ENCODE results near the gene IZUMO1R. TPM values are rescaled to one million over a fixed set of nuclear protein-coding genes. Genes with fewer than 3 reads are reported as not detected.
"Not testable (repeated sequence)": the region's sequence is repeated elsewhere in the genome, so short reads cannot be mapped to it uniquely, and the experiment has no call there.

The IZUMO1R gene
- not detected for total RNA-seq

DNA sequence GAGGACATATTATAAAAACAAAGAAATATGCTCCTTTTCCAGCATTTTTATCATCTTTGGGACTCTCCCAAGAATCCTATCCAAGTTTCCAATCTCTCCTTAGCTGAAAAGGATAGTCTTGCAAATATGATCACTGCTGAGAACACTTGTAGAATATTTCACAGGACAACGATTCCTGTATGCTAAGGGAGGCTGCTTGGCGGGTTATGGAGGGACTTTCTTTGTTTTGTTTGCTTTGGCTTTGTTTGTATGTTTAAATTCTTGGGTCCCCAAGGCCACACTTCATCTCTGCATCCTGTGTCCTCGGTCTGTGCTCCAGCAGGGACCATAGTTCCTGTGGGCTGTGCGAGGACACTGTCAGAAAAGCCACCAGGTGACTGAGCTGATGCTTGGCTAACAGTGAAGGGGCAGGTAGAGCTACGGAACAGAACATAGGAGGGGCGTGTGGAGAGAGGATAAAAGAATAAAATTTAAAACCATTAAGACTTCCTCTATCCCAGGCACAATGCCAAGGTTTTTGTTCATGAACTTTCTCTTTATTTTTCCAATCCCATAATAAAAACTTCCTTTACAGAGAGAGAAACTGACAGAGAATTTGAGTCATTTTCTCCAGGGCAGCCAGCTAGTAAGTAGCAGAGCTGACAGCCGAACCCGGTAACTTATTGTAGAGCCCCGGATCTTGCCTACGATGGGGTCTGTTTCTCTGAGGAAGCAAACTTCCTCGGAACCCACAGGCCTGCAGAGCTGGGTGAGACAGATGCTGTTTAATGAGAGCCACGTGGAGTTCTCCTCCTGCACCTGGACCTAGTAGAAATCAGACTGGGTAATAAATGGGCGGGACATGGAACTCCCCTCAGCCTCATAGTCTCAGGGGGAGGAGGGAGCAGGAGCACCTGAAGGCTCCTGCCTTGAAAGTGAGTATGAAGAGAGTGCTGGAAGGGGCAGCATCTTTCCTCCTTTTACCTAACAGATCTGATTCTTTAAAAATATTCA lies at the start of gene IZUMO1R:
Gene IZUMO1R (plus strand): TSS at position 615 of the 993 bp plus-strand sequence. CDS start 1,057 bp downstream, outside the sequence.
- no peak within 1 kb of the TSS for H3K27ac Mint-ChIP-seq
- no peaks in the 10 kb centered on the region for H3K9me3 Mint-ChIP-seq (ENCODE audit: low read depth)
- ChIA-PET CTCF (no interaction called here), POLR2A (no interaction called here)
- DNase-seq: no peak
- H3K4me3 Mint-ChIP-seq: no peak within 1 kb of the TSS
- H3K27me3 Mint-ChIP-seq: peaks cover 7% of the 10 kb centered on the region
- no peak for ATAC-seq
- no peaks in the 10 kb centered on the region for H3K4me1 Mint-ChIP-seq
- no peaks in the 10 kb centered on the region for H3K36me3 Mint-ChIP-seq (ENCODE audit: low read depth)
- intact Hi-C loops (cut with DNase I, micrococcal nuclease): no loop called here

DNA sequence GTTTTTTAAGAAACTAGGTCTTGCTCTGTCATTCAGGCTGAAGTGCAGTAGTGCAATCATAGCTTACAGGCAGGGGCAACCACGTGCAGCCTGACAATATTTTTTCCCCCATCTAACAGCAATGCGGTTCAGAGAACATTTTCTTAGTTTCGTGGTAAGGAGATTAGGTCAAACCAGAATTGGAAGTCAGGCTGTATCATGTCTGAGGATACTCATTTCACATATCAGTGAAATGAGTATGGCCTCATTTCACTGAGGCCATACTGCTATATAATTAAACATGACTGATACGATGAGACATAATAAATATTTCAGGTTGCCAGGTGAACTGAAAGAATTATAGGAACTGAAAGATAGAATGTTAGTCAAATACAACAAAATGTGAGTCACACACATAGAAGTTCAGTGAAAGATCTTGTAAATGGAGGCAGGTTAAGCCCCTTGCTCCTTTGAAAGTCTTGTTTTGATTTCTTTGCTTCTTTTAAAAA lies 32.5 kb upstream of the IZUMO1R start:
- H3K27me3 Mint-ChIP-seq: no peaks in the 10 kb centered on the region

DNA sequence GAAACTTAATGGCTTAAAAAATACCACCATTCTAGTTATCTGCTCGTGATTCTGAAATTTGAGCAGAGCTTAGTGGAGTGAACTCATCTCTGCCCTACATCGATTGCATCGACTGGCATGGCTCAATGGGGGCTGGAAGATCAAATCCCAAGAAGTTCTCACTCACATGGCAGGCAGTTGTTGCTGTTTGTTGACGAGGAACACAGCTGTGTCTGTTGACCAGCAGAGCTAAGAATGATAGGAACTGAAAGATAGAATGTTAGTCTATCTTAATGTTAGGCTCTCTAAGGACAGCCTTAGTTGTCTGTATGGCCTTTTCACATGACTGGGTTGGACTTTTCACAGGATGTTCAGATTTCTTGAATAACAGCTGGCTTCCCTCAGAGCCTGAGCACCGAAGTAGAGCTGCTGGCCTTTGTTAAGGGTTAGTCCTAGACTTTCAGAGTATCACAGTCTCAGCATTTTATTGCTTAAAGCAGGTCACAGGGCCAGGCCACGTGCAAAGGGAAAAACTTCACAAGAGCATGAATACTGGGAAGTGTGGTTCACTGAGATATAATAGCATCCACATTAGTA lies 31.6 kb upstream of the IZUMO1R start:
- H3K36me3 Mint-ChIP-seq (ENCODE audit: low read depth): no peaks in the 10 kb centered on the region
- DNase-seq: no peak
- H3K4me1 Mint-ChIP-seq: no peaks in the 10 kb centered on the region
- no peak overlapping the region for H3K4me3 Mint-ChIP-seq
- H3K27ac Mint-ChIP-seq: no peak overlapping the region
- no peaks in the 10 kb centered on the region for H3K27me3 Mint-ChIP-seq
- POLR2A ChIA-PET: no interaction called here
- CTCF ChIA-PET: no interaction called here
- ATAC-seq: no peak
- intact Hi-C loops (cut with DNase I, micrococcal nuclease): no loop called here
- H3K9me3 Mint-ChIP-seq (ENCODE audit: low read depth): peaks cover 14% of the 10 kb centered on the region

More for the DNA sequence above, 32.5 kb upstream of the IZUMO1R start:
- intact Hi-C loops (cut with DNase I, micrococcal nuclease): no loop called here
- POLR2A ChIA-PET: no interaction called here
- H3K4me1 Mint-ChIP-seq: no peaks in the 10 kb centered on the region
- no peak overlapping the region for H3K27ac Mint-ChIP-seq
- ATAC-seq (peak; percentile 74), DNase-seq (peak; percentile 6)
- peaks cover 16% of the 10 kb centered on the region for H3K9me3 Mint-ChIP-seq (ENCODE audit: low read depth)
- no peaks in the 10 kb centered on the region for H3K36me3 Mint-ChIP-seq (ENCODE audit: low read depth)
- CTCF ChIA-PET: no interaction called here
- H3K4me3 Mint-ChIP-seq: no peak overlapping the region

DNA sequence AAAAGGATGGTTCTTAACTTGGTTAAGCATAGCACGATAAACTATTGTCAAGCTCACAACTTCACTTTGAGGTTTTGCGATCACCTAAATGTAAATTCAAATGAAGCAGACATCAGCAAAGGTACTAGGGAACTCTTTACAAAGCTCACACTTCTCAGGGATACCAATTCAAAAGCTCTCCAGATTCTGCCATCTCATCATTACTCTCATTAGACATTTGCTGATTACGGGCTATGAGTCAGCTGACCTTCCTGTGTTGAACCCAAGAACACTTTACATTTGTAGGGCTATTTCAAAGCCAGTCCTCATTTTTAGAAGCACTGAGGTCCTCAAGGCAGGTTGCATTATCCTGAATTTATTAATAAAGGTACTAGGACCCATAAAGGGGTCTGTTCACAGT lies 28.4 kb upstream of the IZUMO1R start:
- ATAC-seq (no peak), DNase-seq (no peak)
- intact Hi-C loops (cut with DNase I, micrococcal nuclease): no loop called here
- Mint-ChIP-seq H3K27me3 (no peaks in the 10 kb centered on the region), H3K4me3 (no peak overlapping the region), H3K4me1 (no peaks in the 10 kb centered on the region), H3K9me3 (ENCODE audit: low read depth) (peaks cover 2% of the 10 kb centered on the region), H3K27ac (no peak overlapping the region), H3K36me3 (ENCODE audit: low read depth) (no peaks in the 10 kb centered on the region)
- ChIA-PET CTCF (no interaction called here), POLR2A (no interaction called here)

DNA sequence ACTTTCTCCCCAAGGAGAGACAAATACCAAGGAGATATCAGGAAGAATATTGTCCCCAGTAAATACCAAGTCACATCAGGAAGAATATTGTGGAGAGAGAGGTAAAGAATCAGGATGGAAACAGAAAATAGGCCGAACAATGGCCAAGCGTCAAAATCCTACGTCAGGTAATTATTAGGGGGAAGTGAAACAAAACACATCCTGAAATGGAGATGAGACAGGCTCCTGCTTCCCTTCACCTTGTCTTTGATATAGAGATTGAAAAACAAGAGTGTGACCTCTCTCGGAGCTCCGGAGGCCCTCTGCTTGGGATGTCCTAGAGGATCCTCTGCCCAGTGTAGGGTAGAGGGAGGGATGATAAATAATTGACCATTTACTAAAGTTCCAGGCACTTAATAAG lies 27.4 kb upstream of the IZUMO1R start:
- Mint-ChIP-seq H3K4me3 (no peak overlapping the region), H3K36me3 (ENCODE audit: low read depth) (no peaks in the 10 kb centered on the region), H3K27ac (no peak overlapping the region), H3K27me3 (no peaks in the 10 kb centered on the region), H3K4me1 (no peaks in the 10 kb centered on the region), H3K9me3 (ENCODE audit: low read depth) (no peaks in the 10 kb centered on the region)
- ChIA-PET CTCF (no interaction called here), POLR2A (no interaction called here)
- ATAC-seq: no peak
- intact Hi-C loops (cut with DNase I, micrococcal nuclease): no loop called here
- no peak for DNase-seq

DNA sequence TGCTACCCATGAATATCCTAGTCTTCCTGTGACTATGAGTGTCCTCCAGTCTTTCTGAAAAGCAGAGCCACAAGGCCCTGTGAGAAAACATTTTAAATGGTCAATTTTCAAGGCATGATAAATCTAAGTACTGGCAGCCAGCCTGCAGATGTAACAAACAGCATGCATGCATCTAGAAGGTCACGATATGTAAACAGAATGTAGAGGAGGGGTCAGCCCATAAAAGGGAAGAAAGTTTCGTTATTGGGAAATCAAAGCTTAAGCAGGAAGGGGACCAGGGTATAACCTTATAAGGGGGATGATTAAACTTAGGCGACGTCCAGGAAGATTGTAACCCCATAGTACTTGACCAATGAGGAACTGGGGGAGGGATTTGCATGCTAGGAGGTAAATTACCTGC lies 26.2 kb upstream of the IZUMO1R start:
- intact Hi-C loops (cut with DNase I, micrococcal nuclease); H3K4me3 Mint-ChIP-seq; H3K36me3 Mint-ChIP-seq (ENCODE audit: low read depth); POLR2A ChIA-PET; H3K27me3 Mint-ChIP-seq; H3K27ac Mint-ChIP-seq; H3K9me3 Mint-ChIP-seq (ENCODE audit: low read depth); H3K4me1 Mint-ChIP-seq; DNase-seq; ATAC-seq: not testable (repeated sequence)
- CTCF ChIA-PET: interaction anchor here (1.2 kb wide), 1 partner anchor 12 kb away, joined by 3 read pairs; no protein-coding TSS in a partner anchor

DNA sequence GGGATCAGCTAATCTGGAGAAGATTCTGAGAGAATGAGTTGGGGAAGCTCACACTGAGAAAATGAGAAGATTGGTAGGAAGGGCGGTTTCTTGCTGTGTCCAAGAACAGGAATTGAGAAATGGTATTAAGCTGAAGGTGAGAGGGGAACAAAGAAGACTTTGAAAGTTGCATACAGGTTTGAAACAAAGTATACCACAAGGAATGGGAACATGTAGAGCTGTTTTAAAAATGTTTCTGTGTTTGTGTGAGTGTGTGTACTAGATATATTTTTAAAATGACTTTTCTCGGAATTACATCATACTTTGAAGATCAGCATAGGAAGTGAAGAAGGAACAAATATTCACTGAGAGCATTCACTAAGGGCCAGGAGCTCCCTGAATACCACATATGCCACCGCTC lies 24.4 kb upstream of the IZUMO1R start:
- intact Hi-C loops (cut with DNase I, micrococcal nuclease): no loop called here
- ChIA-PET CTCF (no interaction called here), POLR2A (no interaction called here)
- Mint-ChIP-seq H3K27ac (no peak overlapping the region), H3K4me1 (no peaks in the 10 kb centered on the region), H3K9me3 (ENCODE audit: low read depth) (no peaks in the 10 kb centered on the region), H3K4me3 (no peak overlapping the region), H3K36me3 (ENCODE audit: low read depth) (no peaks in the 10 kb centered on the region), H3K27me3 (no peaks in the 10 kb centered on the region)
- ATAC-seq (no peak), DNase-seq (no peak)

DNA sequence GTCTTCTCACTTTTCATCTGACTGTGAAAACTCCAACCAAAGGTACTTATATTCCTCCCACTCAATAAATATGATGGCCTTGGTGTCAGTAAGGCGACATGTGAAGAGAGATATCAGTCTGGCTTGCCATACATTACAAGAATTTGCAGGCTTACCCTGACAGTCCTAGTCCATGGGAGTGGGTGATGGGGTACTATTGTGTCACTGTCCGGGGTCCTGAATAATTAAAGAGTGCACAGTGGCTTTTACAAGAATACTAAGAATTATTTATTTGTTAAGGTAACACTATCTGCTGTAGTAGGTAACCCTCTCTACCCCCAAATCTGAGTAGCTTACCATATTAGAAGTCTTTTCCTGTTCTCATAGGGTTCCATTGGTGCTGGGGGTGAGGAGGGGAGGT lies 23.1 kb upstream of the IZUMO1R start:
- POLR2A ChIA-PET: no interaction called here

DNA sequence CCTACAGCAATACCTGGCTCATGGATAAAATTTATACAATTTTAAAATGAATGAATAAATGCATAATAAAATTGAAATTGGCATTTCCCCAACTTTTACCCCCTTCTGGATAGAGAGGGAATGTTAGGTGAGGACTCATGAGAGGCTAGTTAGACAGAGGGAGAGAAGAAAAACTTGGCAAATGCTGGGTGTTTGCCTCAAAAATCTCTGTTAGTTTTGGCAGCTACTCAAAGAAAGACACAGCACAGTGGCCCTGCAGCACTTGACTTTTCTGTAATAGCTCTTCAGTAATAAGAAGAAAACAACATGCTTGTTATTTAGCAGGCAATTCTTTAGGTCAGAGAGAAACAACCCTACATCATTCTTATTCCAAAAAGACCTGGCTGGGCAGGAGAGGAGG lies 20.7 kb upstream of the IZUMO1R start:
- H3K4me1 Mint-ChIP-seq: no peaks in the 10 kb centered on the region
- peaks cover 3% of the 10 kb centered on the region for H3K9me3 Mint-ChIP-seq (ENCODE audit: low read depth)
- ATAC-seq (no peak), DNase-seq (no peak)
- intact Hi-C loops (cut with DNase I, micrococcal nuclease): no loop called here
- no peaks in the 10 kb centered on the region for H3K36me3 Mint-ChIP-seq (ENCODE audit: low read depth)
- POLR2A ChIA-PET: no interaction called here
- H3K4me3 Mint-ChIP-seq: no peak overlapping the region
- H3K27ac Mint-ChIP-seq: no peak overlapping the region
- H3K27me3 Mint-ChIP-seq: no peaks in the 10 kb centered on the region
- CTCF ChIA-PET: interaction anchor here (1.2 kb wide), 1 partner anchor 9 kb away, joined by 4 read pairs; no protein-coding TSS in a partner anchor

More for the DNA sequence above, 23.1 kb upstream of the IZUMO1R start:
- no peak for ATAC-seq
- Mint-ChIP-seq H3K4me1 (no peaks in the 10 kb centered on the region), H3K4me3 (no peak overlapping the region), H3K27ac (no peak overlapping the region), H3K36me3 (ENCODE audit: low read depth) (no peaks in the 10 kb centered on the region), H3K9me3 (ENCODE audit: low read depth) (peaks cover 3% of the 10 kb centered on the region), H3K27me3 (no peaks in the 10 kb centered on the region)
- no peak for DNase-seq
- CTCF ChIA-PET: no interaction called here
- intact Hi-C loops (cut with DNase I, micrococcal nuclease): no loop called here

DNA sequence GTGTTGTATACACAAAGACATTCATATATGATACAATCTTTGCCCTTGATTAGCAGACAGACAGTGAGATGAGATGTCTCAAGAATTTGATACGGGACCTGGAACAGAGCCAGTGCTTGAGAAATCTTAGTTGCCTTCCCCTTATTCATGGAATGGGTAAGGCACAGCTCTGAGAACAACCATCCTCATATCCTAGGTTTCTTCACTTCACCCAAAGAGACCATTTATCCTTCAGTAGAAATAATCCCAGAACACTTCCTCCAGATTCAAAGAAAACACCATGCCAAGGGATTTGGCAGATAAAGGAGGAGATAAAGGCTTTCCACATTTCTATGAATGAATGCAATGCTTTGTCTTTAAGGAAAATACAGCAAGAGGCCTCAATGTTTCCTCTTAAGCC lies 8.8 kb upstream of the IZUMO1R start:
- Mint-ChIP-seq H3K27ac (no peak overlapping the region), H3K9me3 (ENCODE audit: low read depth) (peaks cover 9% of the 10 kb centered on the region), H3K4me1 (no peaks in the 10 kb centered on the region), H3K27me3 (peaks cover 8% of the 10 kb centered on the region), H3K36me3 (ENCODE audit: low read depth) (no peaks in the 10 kb centered on the region), H3K4me3 (no peak overlapping the region)
- ATAC-seq: no peak
- POLR2A ChIA-PET: no interaction called here
- DNase-seq: no peak
- CTCF ChIA-PET: no interaction called here
- intact Hi-C loops (cut with DNase I, micrococcal nuclease): no loop called here

DNA sequence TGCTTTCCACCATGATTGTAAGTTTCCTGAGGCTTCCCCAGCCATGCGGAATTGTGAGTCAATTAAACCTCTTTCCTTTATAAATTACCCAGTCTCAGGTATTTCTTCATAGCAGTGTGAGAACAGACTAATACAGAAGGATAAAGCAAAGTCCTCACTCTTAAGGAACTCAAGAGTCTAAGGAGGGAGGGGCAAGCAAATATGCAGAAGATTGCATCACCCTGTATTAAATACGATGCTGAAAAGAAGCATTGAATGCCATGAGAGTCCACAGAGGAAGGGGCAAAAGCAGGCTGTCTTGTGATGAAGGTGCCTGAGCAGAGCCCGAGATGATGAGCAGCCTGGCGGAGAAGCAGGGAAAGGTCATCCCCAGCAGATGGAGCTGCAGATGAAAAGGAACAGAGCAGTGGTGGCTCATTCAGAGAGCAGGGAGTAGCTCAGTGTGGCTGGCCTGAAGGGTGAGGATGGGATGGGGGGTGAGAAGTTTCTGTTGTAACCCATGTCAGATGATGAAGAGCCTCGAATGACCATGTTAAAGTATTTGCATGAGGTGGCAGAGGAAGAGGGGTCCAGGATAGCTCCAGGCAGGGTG lies 6.3 kb upstream of the IZUMO1R start:
- CTCF ChIA-PET: no interaction called here
- POLR2A ChIA-PET: no interaction called here
- peak; percentile 6 for DNase-seq
- H3K27ac Mint-ChIP-seq: no peak overlapping the region
- peaks cover 12% of the 10 kb centered on the region for H3K27me3 Mint-ChIP-seq
- H3K9me3 Mint-ChIP-seq (ENCODE audit: low read depth): no peaks in the 10 kb centered on the region
- intact Hi-C loops (cut with DNase I, micrococcal nuclease): no loop called here
- H3K36me3 Mint-ChIP-seq (ENCODE audit: low read depth): no peaks in the 10 kb centered on the region
- no peak for ATAC-seq
- no peaks in the 10 kb centered on the region for H3K4me1 Mint-ChIP-seq
- H3K4me3 Mint-ChIP-seq: no peak overlapping the region

DNA sequence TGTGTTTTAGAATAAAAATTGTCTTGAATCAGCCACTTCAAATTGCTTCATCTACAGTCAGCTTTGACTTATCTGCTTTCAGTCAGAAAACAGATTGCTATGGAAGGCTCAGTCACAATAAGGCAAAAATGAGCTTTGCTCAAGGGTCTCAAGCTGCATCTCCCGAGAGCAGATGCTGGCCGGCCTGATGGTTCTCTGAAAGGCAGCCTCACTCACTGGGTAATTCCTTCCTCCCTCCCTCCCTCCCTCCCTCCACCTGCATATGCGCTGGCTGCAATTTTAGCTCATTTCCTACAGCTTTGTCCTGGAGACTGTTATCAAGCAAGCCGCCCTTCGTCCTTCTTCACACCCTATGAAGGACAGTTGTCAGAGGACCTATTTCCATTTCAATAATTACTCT lies 1.6 kb upstream of the IZUMO1R start:
- intact Hi-C loops (cut with DNase I, micrococcal nuclease): no loop called here
- DNase-seq (no peak), ATAC-seq (no peak)
- Mint-ChIP-seq H3K4me3 (no peak overlapping the region), H3K9me3 (ENCODE audit: low read depth) (no peaks in the 10 kb centered on the region), H3K27me3 (peaks cover 7% of the 10 kb centered on the region), H3K27ac (no peak overlapping the region), H3K4me1 (no peaks in the 10 kb centered on the region), H3K36me3 (ENCODE audit: low read depth) (no peaks in the 10 kb centered on the region)
- CTCF ChIA-PET: interaction anchor here (0.9 kb wide), 1 partner anchor 8 kb away, joined by 4 read pairs; no protein-coding TSS in a partner anchor
- POLR2A ChIA-PET: no interaction called here

All from activated CD4-positive, alpha-beta T cell treated with anti-CD3 and anti-CD28 coated beads for 36 hours (primary cell).